Measurements from ENCODE around the gene SYAP1. TPM values are rescaled to one million over a fixed set of nuclear protein-coding genes. Genes with fewer than 3 reads are reported as not detected.

The SYAP1 gene
- total and polyA plus RNA-seq, 7 donors, result 10.9 to 29.4 (median 14.9) TPM

DNA sequence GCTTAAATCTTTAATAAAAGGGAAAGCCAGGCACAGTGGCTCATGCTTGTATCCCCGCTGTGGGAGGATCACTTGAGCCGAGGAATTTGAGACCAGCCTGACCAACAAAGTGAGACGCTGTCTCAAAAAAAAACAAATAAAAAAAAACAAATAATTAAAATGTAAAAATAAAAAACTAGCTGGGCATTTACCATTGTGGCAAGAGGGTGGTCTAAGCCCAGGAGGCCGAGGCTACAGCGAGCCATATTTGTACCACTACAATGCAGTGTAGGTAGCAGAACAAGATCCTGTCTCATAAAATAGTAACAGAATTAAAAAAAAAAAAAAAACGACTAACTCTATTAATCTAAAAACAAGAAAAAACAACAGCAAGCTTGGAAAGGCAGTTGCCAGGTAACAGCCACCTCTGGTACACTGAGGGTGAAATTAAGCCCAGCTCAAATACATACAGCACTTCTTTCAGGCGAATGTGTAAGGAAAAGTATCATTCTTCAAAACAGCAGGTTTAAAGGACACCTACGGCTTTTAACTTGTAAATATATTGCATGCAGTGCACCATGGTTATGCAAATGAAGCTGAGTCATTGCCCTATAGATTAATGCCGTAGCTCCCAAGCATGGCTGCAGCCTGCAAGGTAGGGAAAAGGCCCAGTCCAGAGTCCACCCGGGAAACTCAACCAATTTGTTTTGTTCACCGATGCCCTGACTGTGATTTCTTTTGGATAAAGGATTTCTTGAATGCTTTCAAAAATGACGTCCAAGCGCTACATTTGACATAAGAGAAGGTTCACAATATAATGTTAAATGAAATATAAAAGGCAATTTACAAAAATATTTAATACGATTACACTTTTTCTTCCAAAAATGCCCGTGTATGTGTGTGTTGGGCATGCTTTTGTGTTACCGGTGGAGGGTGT is 52.3 kb downstream of the SYAP1 start:
- no peak overlapping the region for H3K27ac ChIP-seq
- WGBS, 3 donors, result 51 to 65% (median 64%) methylated on average over 16 of the region's 16 CpGs

DNA sequence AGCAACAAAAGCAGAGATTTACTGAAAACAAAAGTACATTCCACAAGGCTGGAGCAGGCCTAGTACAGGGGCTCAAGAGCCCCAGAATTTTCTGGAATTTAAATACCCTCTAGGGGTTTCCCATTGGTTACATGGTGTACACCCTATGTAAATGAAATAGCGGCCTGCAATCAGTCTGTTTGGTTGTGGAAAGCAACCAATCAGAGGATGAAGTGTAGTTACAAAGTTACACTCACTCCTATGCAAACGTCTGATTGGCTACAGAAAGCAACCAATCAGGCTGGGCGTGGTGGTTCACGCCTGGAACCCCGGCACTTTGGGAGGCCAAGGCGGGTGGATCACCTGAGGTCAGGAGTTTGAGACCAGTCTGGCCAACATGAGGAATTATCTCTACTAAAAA is 53.0 kb downstream of the SYAP1 start:
- WGBS, 3 donors, result 92 to 95% (median 94%) methylated on average over 6 of the region's 6 CpGs
- no peaks in the 10 kb centered on the region for H3K4me1 ChIP-seq

More for the DNA sequence above, 52.3 kb downstream of the SYAP1 start:
- no peaks in the 10 kb centered on the region for H3K9me3 ChIP-seq
- TF ChIP-seq, protein P1, sequence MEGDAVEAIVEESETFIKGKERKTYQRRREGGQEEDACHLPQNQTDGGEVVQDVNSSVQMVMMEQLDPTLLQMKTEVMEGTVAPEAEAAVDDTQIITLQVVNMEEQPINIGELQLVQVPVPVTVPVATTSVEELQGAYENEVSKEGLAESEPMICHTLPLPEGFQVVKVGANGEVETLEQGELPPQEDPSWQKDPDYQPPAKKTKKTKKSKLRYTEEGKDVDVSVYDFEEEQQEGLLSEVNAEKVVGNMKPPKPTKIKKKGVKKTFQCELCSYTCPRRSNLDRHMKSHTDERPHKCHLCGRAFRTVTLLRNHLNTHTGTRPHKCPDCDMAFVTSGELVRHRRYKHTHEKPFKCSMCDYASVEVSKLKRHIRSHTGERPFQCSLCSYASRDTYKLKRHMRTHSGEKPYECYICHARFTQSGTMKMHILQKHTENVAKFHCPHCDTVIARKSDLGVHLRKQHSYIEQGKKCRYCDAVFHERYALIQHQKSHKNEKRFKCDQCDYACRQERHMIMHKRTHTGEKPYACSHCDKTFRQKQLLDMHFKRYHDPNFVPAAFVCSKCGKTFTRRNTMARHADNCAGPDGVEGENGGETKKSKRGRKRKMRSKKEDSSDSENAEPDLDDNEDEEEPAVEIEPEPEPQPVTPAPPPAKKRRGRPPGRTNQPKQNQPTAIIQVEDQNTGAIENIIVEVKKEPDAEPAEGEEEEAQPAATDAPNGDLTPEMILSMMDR (IDR thresholded peaks at IDR 0.05), result no peak
- H3K27me3 ChIP-seq (ENCODE audit: insufficient read depth in 3 of 3, low read length in 2 of 3), result peaks cover 0 to 14% (median 0%) of the 10 kb centered on the region in 3 donors
- H3K4me3 ChIP-seq, result no peak overlapping the region
- ATAC-seq (no peak), DNase-seq (no peak)
- no peaks in the 10 kb centered on the region for H3K4me1 ChIP-seq
- H3K36me3 ChIP-seq (ENCODE audit: insufficient read depth in 1 of 2, low read depth in 1 of 2), result no peaks in the 10 kb centered on the region
- intact Hi-C loops (cut with DNase I), result no loop called here

DNA sequence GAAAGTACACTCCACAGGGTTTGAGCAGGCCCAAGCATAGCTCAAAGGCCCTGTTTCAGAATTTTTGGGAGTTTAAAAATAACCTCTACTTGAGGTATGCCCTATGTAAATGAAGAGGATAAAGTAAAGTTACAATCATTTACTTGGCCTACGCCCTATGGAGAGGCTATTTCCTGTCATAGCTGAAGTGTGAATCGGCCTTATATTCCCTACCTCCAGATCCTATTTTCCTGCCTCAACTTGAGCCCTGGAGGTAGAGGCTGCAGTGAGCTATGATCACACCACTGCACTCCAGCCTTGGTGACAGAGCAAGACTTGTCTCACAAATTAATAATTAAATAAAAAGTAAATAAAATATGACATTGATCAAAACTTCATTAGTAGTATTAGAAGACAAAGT is 55.3 kb downstream of the SYAP1 start:
- Histone ChIP-seq H3K36me3 (ENCODE audit: insufficient read depth in 1 of 2, low read depth in 1 of 2) (no peaks in the 10 kb centered on the region), H3K9me3 (no peaks in the 10 kb centered on the region), H3K27me3 (ENCODE audit: insufficient read depth in 3 of 3, low read length in 2 of 3) (peaks cover 0 to 8% (median 0%) of the 10 kb centered on the region in 3 donors), H3K4me1 (no peaks in the 10 kb centered on the region), H3K4me3 (no peak overlapping the region), H3K27ac (no peak overlapping the region)
- TF ChIP-seq, protein P1 (IDR thresholded peaks at IDR 0.05), result no peak
- intact Hi-C loops (cut with DNase I), result no loop called here
- 87 to 97% (median 92%) methylated on average over 2 of the region's 2 CpGs for WGBS, 3 donors
- no peak for DNase-seq
- no peak for ATAC-seq

More for the DNA sequence above, 53.0 kb downstream of the SYAP1 start:
- peaks cover 0 to 14% (median 0%) of the 10 kb centered on the region in 3 donors for H3K27me3 ChIP-seq (ENCODE audit: insufficient read depth in 3 of 3, low read length in 2 of 3)
- intact Hi-C loops (cut with DNase I), result no loop called here
- no peaks in the 10 kb centered on the region for H3K36me3 ChIP-seq (ENCODE audit: insufficient read depth in 1 of 2, low read depth in 1 of 2)
- DNase-seq, result no peak
- no peak overlapping the region for H3K4me3 ChIP-seq
- H3K9me3 ChIP-seq, result no peaks in the 10 kb centered on the region
- ATAC-seq, result no peak
- H3K27ac ChIP-seq, result no peak overlapping the region
- TF ChIP-seq, protein P1 (IDR thresholded peaks at IDR 0.05), result no peak

DNA sequence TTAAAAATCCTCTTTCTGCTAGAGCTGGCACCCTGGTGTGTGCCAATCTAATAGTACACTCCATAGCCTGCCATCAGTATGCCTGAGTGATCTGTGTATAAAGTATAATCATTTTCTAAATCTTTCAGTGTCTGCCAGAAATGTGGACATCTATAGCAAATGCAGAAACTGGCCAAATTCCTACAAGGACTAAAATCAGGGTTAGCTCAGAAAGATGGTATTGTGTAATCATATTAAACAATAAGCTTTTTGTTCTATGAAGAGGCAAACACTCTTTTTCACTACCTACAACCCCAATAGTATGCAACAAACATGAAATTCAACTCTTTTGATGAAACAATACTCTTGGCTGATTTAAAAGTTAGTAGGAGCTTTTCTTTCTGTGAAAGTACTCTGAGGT is 59.1 kb downstream of the SYAP1 start:
- H3K27me3 ChIP-seq (ENCODE audit: insufficient read depth in 3 of 3, low read length in 2 of 3), result peaks cover 0 to 8% (median 0%) of the 10 kb centered on the region in 3 donors
- no peak overlapping the region for H3K27ac ChIP-seq
- ATAC-seq, result no peak
- DNase-seq, result no peak
- intact Hi-C loops (cut with DNase I), result no loop called here
- H3K36me3 ChIP-seq (ENCODE audit: insufficient read depth in 1 of 2, low read depth in 1 of 2), result no peaks in the 10 kb centered on the region
- TF ChIP-seq, protein P1 (IDR thresholded peaks at IDR 0.05), result no peak
- H3K4me3 ChIP-seq, result no peak overlapping the region
- H3K4me1 ChIP-seq, result no peaks in the 10 kb centered on the region
- no peaks in the 10 kb centered on the region for H3K9me3 ChIP-seq

Data from psoas muscle (tissue), 8 donors.